OCI-M2 (cell line): ENCODE results near the gene POU6F2.
"Not testable (repeated sequence)": the region's sequence is repeated elsewhere in the genome, so short reads cannot be mapped to it uniquely, and the experiment has no call there.

Experiments
- DNase-seq: peaks from one replicate; lab custom pipeline; 2025; ENCODE audit not compliant: unreplicated experiment; lab: John Stamatoyannopoulos, UW

The POU6F2 gene

GRCh38 chr7:39184391-39184790 is 206.7 kb downstream of the POU6F2 start:
- no peak for DNase-seq

- DNase-seq: no peak
Measured at GRCh38 chr7:39186131-39186530, 208.4 kb downstream of the POU6F2 start.

GRCh38 chr7:39186671-39187070 is 209.0 kb downstream of the POU6F2 start:
- DNase-seq: no peak

GRCh38 chr7:39187130-39187529 is 209.4 kb downstream of the POU6F2 start:
- no peak for DNase-seq

- DNase-seq: no peak
Measured at GRCh38 chr7:39192476-39192875, 214.8 kb downstream of the POU6F2 start.

GRCh38 chr7:39194388-39194787 is 216.7 kb downstream of the POU6F2 start:
- DNase-seq: not testable (repeated sequence)

- DNase-seq: no peak
Measured at GRCh38 chr7:39195967-39196366, 218.3 kb downstream of the POU6F2 start.

GRCh38 chr7:39197831-39198230 is 220.1 kb downstream of the POU6F2 start:
- DNase-seq: no peak

GRCh38 chr7:39198556-39198955 is 220.8 kb downstream of the POU6F2 start:
- DNase-seq: no peak

GRCh38 chr7:39199006-39199405 is 221.3 kb downstream of the POU6F2 start:
- no peak for DNase-seq

- no peak for DNase-seq
Measured at GRCh38 chr7:39199951-39200350, 222.2 kb downstream of the POU6F2 start.

GRCh38 chr7:39202041-39202440 is 224.3 kb downstream of the POU6F2 start:
- no peak for DNase-seq

GRCh38 chr7:39210362-39210761 is 232.7 kb downstream of the POU6F2 start:
- no peak for DNase-seq

- DNase-seq: no peak
Measured at GRCh38 chr7:39211581-39211980, 233.9 kb downstream of the POU6F2 start.

GRCh38 chr7:39212876-39213275 is 235.2 kb downstream of the POU6F2 start:
- DNase-seq: no peak

- no peak for DNase-seq
Measured at GRCh38 chr7:39217783-39218182, 240.1 kb downstream of the POU6F2 start.

- no peak for DNase-seq
Measured at GRCh38 chr7:39219869-39220268, 242.2 kb downstream of the POU6F2 start.

GRCh38 chr7:39221901-39222300 is 244.2 kb downstream of the POU6F2 start:
- DNase-seq: no peak

GRCh38 chr7:39228946-39229345 is 251.2 kb downstream of the POU6F2 start:
- no peak for DNase-seq

- no peak for DNase-seq
Measured at GRCh38 chr7:39233851-39234529, 256.3 kb downstream of the POU6F2 start.

GRCh38 chr7:39238234-39238869 is 260.6 kb downstream of the POU6F2 start:
- DNase-seq: no peak

GRCh38 chr7:39240864-39241263 is 263.2 kb downstream of the POU6F2 start:
- no peak for DNase-seq

- no peak for DNase-seq
Measured at GRCh38 chr7:39247576-39247975, 269.9 kb downstream of the POU6F2 start.
